ENCODE measurements around the gene DNAH7.

DNAH7 gene

GRCh38 chr2:196077821-196078220 lies 9.2 kb upstream of the DNAH7 start:
- peaks cover 4 to 7% (median 5%) of the 10 kb centered on the region in 4 experiments for H3K4me1 ChIP-seq (ENCODE audit: control extremely low read depth in 1 of 4, control insufficient read depth in 4 of 4, insufficient read depth in 4 of 4, low read length in 3 of 4)
- whole genome bisulfite sequencing (ENCODE audit: insufficient coverage), result no CpG with 5 or more reads among the region's 2 CpGs
- ChIA-PET POLR2A (interaction anchor here (0.6 to 1.0 kb wide), 2 partner anchors 62 to 88 kb away, joined by 3 read pairs; no protein-coding TSS in a partner anchor), CTCF (interaction anchor here (0.7 to 9.4 kb wide), 38 partner anchors 8 to 682 kb away, joined by 3 to 103 read pairs (median 4); partner anchors contain the start of gene DNAH7)
- no peak overlapping the region for H3K27ac ChIP-seq (ENCODE audit: insufficient read depth in 1 of 2, low read depth in 1 of 2, low read length in 2 of 2, poor library complexity in 1 of 2, severe bottlenecking in 2 of 2)
- no peaks in the 10 kb centered on the region for H3K27me3 ChIP-seq (replicated peaks in 2 of 5; ENCODE audit: control insufficient read depth in 4 of 5, insufficient read depth in 5 of 5, low read length in 4 of 5)
- H3K4me3 ChIP-seq (ENCODE audit: control insufficient read depth in 1 of 7, extremely low read depth in 1 of 7, insufficient read depth in 4 of 7, low read depth in 2 of 7, low read length in 6 of 7), result no peak overlapping the region
- no peak for DNase-seq
- no peaks in the 10 kb centered on the region for H3K9me3 ChIP-seq (ENCODE audit: control extremely low read depth in 1 of 5, control insufficient read depth in 4 of 5, insufficient read depth in 2 of 5, low read depth in 1 of 5, low read length in 4 of 5)
- H3K36me3 ChIP-seq (ENCODE audit: control insufficient read depth in 4 of 4, insufficient read depth in 4 of 4, low read length in 3 of 4), result no peaks in the 10 kb centered on the region

GRCh38 chr2:196076778-196077568 lies 8.3 kb upstream of the DNAH7 start:
- ChIA-PET POLR2A (no interaction called here), CTCF (interaction anchor here (0.6 to 9.4 kb wide), 35 partner anchors 9 to 735 kb away, joined by 3 to 103 read pairs (median 4); partner anchors contain the start of gene DNAH7)
- DNase-seq, result no peak
- Histone ChIP-seq H3K27ac (ENCODE audit: insufficient read depth in 1 of 2, low read depth in 1 of 2, low read length in 2 of 2, poor library complexity in 1 of 2, severe bottlenecking in 2 of 2) (no peak overlapping the region), H3K27me3 (replicated peaks in 2 of 5; ENCODE audit: control insufficient read depth in 4 of 5, insufficient read depth in 5 of 5, low read length in 4 of 5) (no peaks in the 10 kb centered on the region), H3K9me3 (ENCODE audit: control extremely low read depth in 1 of 5, control insufficient read depth in 4 of 5, insufficient read depth in 2 of 5, low read depth in 1 of 5, low read length in 4 of 5) (no peaks in the 10 kb centered on the region), H3K4me1 (ENCODE audit: control extremely low read depth in 1 of 4, control insufficient read depth in 4 of 4, insufficient read depth in 4 of 4, low read length in 3 of 4) (peaks cover 4 to 7% (median 5%) of the 10 kb centered on the region in 4 experiments), H3K4me3 (ENCODE audit: control insufficient read depth in 1 of 7, extremely low read depth in 1 of 7, insufficient read depth in 4 of 7, low read depth in 2 of 7, low read length in 6 of 7) (no peak overlapping the region), H3K36me3 (ENCODE audit: control insufficient read depth in 4 of 4, insufficient read depth in 4 of 4, low read length in 3 of 4) (no peaks in the 10 kb centered on the region)
- WGBS (ENCODE audit: insufficient coverage), result 84% methylated on average over 3 of the region's 5 CpGs

GRCh38 chr2:196075196-196075595 lies 6.6 kb upstream of the DNAH7 start:
- H3K4me3 ChIP-seq (ENCODE audit: control insufficient read depth in 1 of 7, extremely low read depth in 1 of 7, insufficient read depth in 4 of 7, low read depth in 2 of 7, low read length in 6 of 7), result no peak overlapping the region
- ChIA-PET CTCF (interaction anchor here (1.0 to 9.4 kb wide), 4 partner anchors 31 to 262 kb away, joined by 3 to 103 read pairs (median 17); no protein-coding TSS in a partner anchor), POLR2A (no interaction called here)
- 0% methylated on average over 1 of the region's 1 CpG for WGBS (ENCODE audit: insufficient coverage)
- DNase-seq, result no peak
- H3K9me3 ChIP-seq (ENCODE audit: control extremely low read depth in 1 of 5, control insufficient read depth in 4 of 5, insufficient read depth in 2 of 5, low read depth in 1 of 5, low read length in 4 of 5), result no peaks in the 10 kb centered on the region
- H3K27me3 ChIP-seq (replicated peaks in 2 of 5; ENCODE audit: control insufficient read depth in 4 of 5, insufficient read depth in 5 of 5, low read length in 4 of 5), result no peaks in the 10 kb centered on the region
- H3K27ac ChIP-seq (ENCODE audit: insufficient read depth in 1 of 2, low read depth in 1 of 2, low read length in 2 of 2, poor library complexity in 1 of 2, severe bottlenecking in 2 of 2), result no peak overlapping the region
- H3K4me1 ChIP-seq (ENCODE audit: control extremely low read depth in 1 of 4, control insufficient read depth in 4 of 4, insufficient read depth in 4 of 4, low read length in 3 of 4), result peaks cover 4 to 5% (median 4%) of the 10 kb centered on the region in 4 experiments
- no peaks in the 10 kb centered on the region for H3K36me3 ChIP-seq (ENCODE audit: control insufficient read depth in 4 of 4, insufficient read depth in 4 of 4, low read length in 3 of 4)

- no peak overlapping the region for H3K27ac ChIP-seq (ENCODE audit: insufficient read depth in 1 of 2, low read depth in 1 of 2, low read length in 2 of 2, poor library complexity in 1 of 2, severe bottlenecking in 2 of 2)
- POLR2A ChIA-PET, result no interaction called here
- H3K4me3 ChIP-seq (ENCODE audit: control insufficient read depth in 1 of 7, extremely low read depth in 1 of 7, insufficient read depth in 4 of 7, low read depth in 2 of 7, low read length in 6 of 7), result no peak overlapping the region
- no peaks in the 10 kb centered on the region for H3K9me3 ChIP-seq (ENCODE audit: control extremely low read depth in 1 of 5, control insufficient read depth in 4 of 5, insufficient read depth in 2 of 5, low read depth in 1 of 5, low read length in 4 of 5)
- CTCF ChIA-PET, result interaction anchor here (1.0 to 9.4 kb wide), 5 partner anchors 26 to 262 kb away, joined by 3 to 103 read pairs (median 4); no protein-coding TSS in a partner anchor
- peaks cover 0 to under 1% (median 0%) of the 10 kb centered on the region in 4 experiments for H3K4me1 ChIP-seq (ENCODE audit: control extremely low read depth in 1 of 4, control insufficient read depth in 4 of 4, insufficient read depth in 4 of 4, low read length in 3 of 4)
- DNase-seq, result no peak
- no peaks in the 10 kb centered on the region for H3K27me3 ChIP-seq (replicated peaks in 2 of 5; ENCODE audit: control insufficient read depth in 4 of 5, insufficient read depth in 5 of 5, low read length in 4 of 5)
- H3K36me3 ChIP-seq (ENCODE audit: control insufficient read depth in 4 of 4, insufficient read depth in 4 of 4, low read length in 3 of 4), result no peaks in the 10 kb centered on the region
Measured at GRCh38 chr2:196074631-196075030, 6.0 kb upstream of the DNAH7 start.

- H3K27ac ChIP-seq (ENCODE audit: insufficient read depth in 1 of 2, low read depth in 1 of 2, low read length in 2 of 2, poor library complexity in 1 of 2, severe bottlenecking in 2 of 2), result no peak overlapping the region
- no peak for DNase-seq
- CTCF ChIA-PET, result interaction anchor here (1.1 to 9.4 kb wide), 3 partner anchors 199 to 263 kb away, joined by 3 to 103 read pairs (median 3); no protein-coding TSS in a partner anchor
- no peak overlapping the region for H3K4me3 ChIP-seq (ENCODE audit: control insufficient read depth in 1 of 7, extremely low read depth in 1 of 7, insufficient read depth in 4 of 7, low read depth in 2 of 7, low read length in 6 of 7)
- peaks cover 0 to 11% (median 7%) of the 10 kb centered on the region in 4 experiments for H3K4me1 ChIP-seq (ENCODE audit: control extremely low read depth in 1 of 4, control insufficient read depth in 4 of 4, insufficient read depth in 4 of 4, low read length in 3 of 4)
- WGBS (ENCODE audit: insufficient coverage), result 96% methylated on average over 2 of the region's 2 CpGs
- POLR2A ChIA-PET, result no interaction called here
- no peaks in the 10 kb centered on the region for H3K27me3 ChIP-seq (replicated peaks in 2 of 5; ENCODE audit: control insufficient read depth in 4 of 5, insufficient read depth in 5 of 5, low read length in 4 of 5)
- no peaks in the 10 kb centered on the region for H3K36me3 ChIP-seq (ENCODE audit: control insufficient read depth in 4 of 4, insufficient read depth in 4 of 4, low read length in 3 of 4)
- no peaks in the 10 kb centered on the region for H3K9me3 ChIP-seq (ENCODE audit: control extremely low read depth in 1 of 5, control insufficient read depth in 4 of 5, insufficient read depth in 2 of 5, low read depth in 1 of 5, low read length in 4 of 5)
Measured at GRCh38 chr2:196073521-196073920, 4.9 kb upstream of the DNAH7 start.

GRCh38 chr2:196067088-196067382 lies 1.6 kb downstream of the DNAH7 start:
- no CpG with 5 or more reads among the region's 3 CpGs for WGBS (ENCODE audit: insufficient coverage)
- POLR2A ChIA-PET, result no interaction called here
- Histone ChIP-seq H3K27ac (ENCODE audit: insufficient read depth in 1 of 2, low read depth in 1 of 2, low read length in 2 of 2, poor library complexity in 1 of 2, severe bottlenecking in 2 of 2) (no peak overlapping the region), H3K4me1 (ENCODE audit: control extremely low read depth in 1 of 4, control insufficient read depth in 4 of 4, insufficient read depth in 4 of 4, low read length in 3 of 4) (peaks cover 4 to 28% (median 13%) of the 10 kb centered on the region in 4 experiments), H3K9me3 (ENCODE audit: control extremely low read depth in 1 of 5, control insufficient read depth in 4 of 5, insufficient read depth in 2 of 5, low read depth in 1 of 5, low read length in 4 of 5) (no peaks in the 10 kb centered on the region), H3K27me3 (replicated peaks in 2 of 5; ENCODE audit: control insufficient read depth in 4 of 5, insufficient read depth in 5 of 5, low read length in 4 of 5) (no peaks in the 10 kb centered on the region), H3K36me3 (ENCODE audit: control insufficient read depth in 4 of 4, insufficient read depth in 4 of 4, low read length in 3 of 4) (no peaks in the 10 kb centered on the region), H3K4me3 (ENCODE audit: control insufficient read depth in 1 of 7, extremely low read depth in 1 of 7, insufficient read depth in 4 of 7, low read depth in 2 of 7, low read length in 6 of 7) (no peak overlapping the region)
- CTCF ChIA-PET, result interaction anchor here (0.6 to 4.1 kb wide), 14 partner anchors 11 to 568 kb away, joined by 3 to 32 read pairs (median 4); no protein-coding TSS in a partner anchor
- DNase-seq, result no peak

All from common myeloid progenitor, CD34-positive (primary cell).